Type B pancreatic cell (in vitro differentiated cells): ENCODE measurements around the gene TYR. TPM values are rescaled to one million over a fixed set of nuclear protein-coding genes. Genes with fewer than 3 reads are reported as not detected.

Experiments
- DNase-seq: peaks from one replicate; pipeline ENCODE4 v3.0.0; 2021; ENCODE audit warnings: mixed read lengths; ENCODE audit not compliant: unreplicated experiment; ENCODE audit errors: extremely low spot score
- H3K27ac Mint-ChIP-seq: 2 replicates; pipeline ENCODE4 v1.8.0; 2021; ENCODE audit warnings: mild to moderate bottlenecking, mixed read lengths
- H3K27me3 Mint-ChIP-seq: 2 replicates; pipeline ENCODE4 v1.8.0; 2021; ENCODE audit warnings: mixed read lengths
- H3K36me3 Mint-ChIP-seq: 2 replicates; pipeline ENCODE4 v1.8.0; 2021; ENCODE audit warnings: mixed read lengths
- H3K4me1 Mint-ChIP-seq: one replicate; pipeline ENCODE4 v1.8.0; 2021; ENCODE audit warnings: mixed read lengths; ENCODE audit not compliant: unreplicated experiment
- H3K4me3 Mint-ChIP-seq: 2 replicates; pipeline ENCODE4 v1.8.0; 2021; ENCODE audit warnings: mild to moderate bottlenecking, mixed read lengths
- H3K9me3 Mint-ChIP-seq: 2 replicates; pipeline ENCODE4 v1.8.0; 2021; ENCODE audit warnings: mixed read lengths
- long read RNA-seq: library from polyadenylated mRNA; unstranded; transcript quantifications from one replicate; pipeline ENCODE4 v2.0.0, GENCODE V29; 2020
- total RNA-seq: library from RNA; stranded (reverse); gene quantifications from 2 replicates; pipeline ENCODE4 v1.2.1, GENCODE V29; 2021; ENCODE audit warnings: low replicate concordance
- TF ChIP-seq, protein P1 (sequence below): fragments of 200-600 bp; sonication (generic); conservative IDR thresholded peaks from 2 replicates; pipeline ENCODE4 v1.5.0; 2021; ENCODE audit warnings: antibody characterized with exemption, mild to moderate bottlenecking

TYR gene
- total RNA-seq, result 6.2 TPM in 1 of 2 replicates, not detected in the other
- long read RNA-seq, result 0 reads

DNA sequence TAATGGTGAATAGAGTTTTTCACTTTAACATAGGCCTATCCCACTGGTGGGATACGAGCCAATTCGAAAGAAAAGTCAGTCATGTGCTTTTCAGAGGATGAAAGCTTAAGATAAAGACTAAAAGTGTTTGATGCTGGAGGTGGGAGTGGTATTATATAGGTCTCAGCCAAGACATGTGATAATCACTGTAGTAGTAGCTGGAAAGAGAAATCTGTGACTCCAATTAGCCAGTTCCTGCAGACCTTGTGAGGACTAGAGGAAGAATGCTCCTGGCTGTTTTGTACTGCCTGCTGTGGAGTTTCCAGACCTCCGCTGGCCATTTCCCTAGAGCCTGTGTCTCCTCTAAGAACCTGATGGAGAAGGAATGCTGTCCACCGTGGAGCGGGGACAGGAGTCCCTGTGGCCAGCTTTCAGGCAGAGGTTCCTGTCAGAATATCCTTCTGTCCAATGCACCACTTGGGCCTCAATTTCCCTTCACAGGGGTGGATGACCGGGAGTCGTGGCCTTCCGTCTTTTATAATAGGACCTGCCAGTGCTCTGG lies at the start of gene TYR:
TYR (plus strand) TSS at position 185 of the 541 bp plus-strand sequence; CDS start at position 264, 79 bp downstream.
- H3K4me1 Mint-ChIP-seq, result no peaks in the 10 kb centered on the region
- no peak for DNase-seq
- TF ChIP-seq, protein P1, sequence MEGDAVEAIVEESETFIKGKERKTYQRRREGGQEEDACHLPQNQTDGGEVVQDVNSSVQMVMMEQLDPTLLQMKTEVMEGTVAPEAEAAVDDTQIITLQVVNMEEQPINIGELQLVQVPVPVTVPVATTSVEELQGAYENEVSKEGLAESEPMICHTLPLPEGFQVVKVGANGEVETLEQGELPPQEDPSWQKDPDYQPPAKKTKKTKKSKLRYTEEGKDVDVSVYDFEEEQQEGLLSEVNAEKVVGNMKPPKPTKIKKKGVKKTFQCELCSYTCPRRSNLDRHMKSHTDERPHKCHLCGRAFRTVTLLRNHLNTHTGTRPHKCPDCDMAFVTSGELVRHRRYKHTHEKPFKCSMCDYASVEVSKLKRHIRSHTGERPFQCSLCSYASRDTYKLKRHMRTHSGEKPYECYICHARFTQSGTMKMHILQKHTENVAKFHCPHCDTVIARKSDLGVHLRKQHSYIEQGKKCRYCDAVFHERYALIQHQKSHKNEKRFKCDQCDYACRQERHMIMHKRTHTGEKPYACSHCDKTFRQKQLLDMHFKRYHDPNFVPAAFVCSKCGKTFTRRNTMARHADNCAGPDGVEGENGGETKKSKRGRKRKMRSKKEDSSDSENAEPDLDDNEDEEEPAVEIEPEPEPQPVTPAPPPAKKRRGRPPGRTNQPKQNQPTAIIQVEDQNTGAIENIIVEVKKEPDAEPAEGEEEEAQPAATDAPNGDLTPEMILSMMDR, result no peak
- H3K27me3 Mint-ChIP-seq, result no peaks in the 10 kb centered on the region
- no peak within 1 kb of the TSS for H3K4me3 Mint-ChIP-seq
- H3K9me3 Mint-ChIP-seq, result no peaks in the 10 kb centered on the region
- H3K36me3 Mint-ChIP-seq, result no peaks in the 10 kb centered on the region
- no peak within 1 kb of the TSS for H3K27ac Mint-ChIP-seq

GRCh38 chr11:89136606-89137005 lies 41.1 kb upstream of the TYR start:
- no peak for DNase-seq
- Mint-ChIP-seq H3K4me1 (no peaks in the 10 kb centered on the region), H3K36me3 (no peaks in the 10 kb centered on the region), H3K27ac (no peak overlapping the region), H3K27me3 (peaks cover 4% of the 10 kb centered on the region), H3K9me3 (no peaks in the 10 kb centered on the region), H3K4me3 (no peak overlapping the region)
- TF ChIP-seq, protein P1, result no peak

DNA sequence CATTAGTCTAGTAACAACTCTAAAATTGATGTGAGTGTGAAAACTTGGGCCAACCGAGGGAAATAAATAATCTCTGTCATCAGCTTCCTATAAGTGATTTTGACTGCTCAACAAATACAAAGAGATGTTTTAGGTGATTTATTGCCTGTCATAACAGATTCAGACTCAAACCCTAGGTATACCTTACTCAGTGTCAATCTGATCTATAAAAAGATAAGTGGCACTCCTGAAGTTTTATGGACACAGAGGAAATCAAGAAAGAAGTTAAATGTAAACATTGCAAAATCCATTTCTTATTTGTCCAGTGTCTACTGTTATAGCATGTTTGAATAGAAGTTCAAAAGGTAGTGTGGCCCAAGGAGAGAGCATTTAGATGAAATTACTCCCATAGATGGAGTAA lies 30.4 kb upstream of the TYR start:
- Mint-ChIP-seq H3K4me1 (no peaks in the 10 kb centered on the region), H3K36me3 (no peaks in the 10 kb centered on the region), H3K27me3 (peaks cover 2% of the 10 kb centered on the region), H3K4me3 (no peak overlapping the region), H3K9me3 (no peaks in the 10 kb centered on the region), H3K27ac (no peak overlapping the region)
- no peak for DNase-seq
- TF ChIP-seq, protein P1, result no peak

DNA sequence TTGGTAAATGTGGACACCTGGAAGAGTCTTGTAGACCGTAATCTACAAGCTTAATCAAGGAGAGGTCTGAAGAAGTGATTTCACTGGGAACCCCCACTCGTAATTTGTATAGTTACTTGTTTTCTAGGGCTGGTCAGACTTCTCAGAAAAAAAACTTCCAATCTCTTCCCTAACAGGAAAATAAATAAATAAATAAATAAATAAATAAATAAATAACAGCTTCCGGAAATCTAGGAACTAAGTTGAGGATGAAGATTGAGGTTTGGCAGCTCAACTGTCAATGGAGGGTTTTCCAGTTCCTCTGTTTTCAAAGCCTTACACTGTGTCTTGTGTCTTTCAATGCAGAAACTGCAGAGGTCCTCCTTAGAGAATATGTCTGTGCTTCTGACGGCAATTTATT lies 17.7 kb upstream of the TYR start:
- H3K27me3 Mint-ChIP-seq, result no peaks in the 10 kb centered on the region
- H3K36me3 Mint-ChIP-seq, result no peaks in the 10 kb centered on the region
- H3K27ac Mint-ChIP-seq, result no peak overlapping the region
- no peak overlapping the region for H3K4me3 Mint-ChIP-seq
- no peak for DNase-seq
- TF ChIP-seq, protein P1, result no peak
- no peaks in the 10 kb centered on the region for H3K4me1 Mint-ChIP-seq
- H3K9me3 Mint-ChIP-seq, result no peaks in the 10 kb centered on the region

GRCh38 chr11:89161949-89162348 lies 15.7 kb upstream of the TYR start:
- Mint-ChIP-seq H3K27me3 (no peaks in the 10 kb centered on the region), H3K36me3 (no peaks in the 10 kb centered on the region), H3K9me3 (no peaks in the 10 kb centered on the region), H3K4me1 (no peaks in the 10 kb centered on the region), H3K4me3 (no peak overlapping the region), H3K27ac (no peak overlapping the region)
- TF ChIP-seq, protein P1, result no peak
- no peak for DNase-seq

- Mint-ChIP-seq H3K4me3 (no peak overlapping the region), H3K27me3 (no peaks in the 10 kb centered on the region), H3K9me3 (no peaks in the 10 kb centered on the region), H3K36me3 (no peaks in the 10 kb centered on the region), H3K27ac (no peak overlapping the region), H3K4me1 (no peaks in the 10 kb centered on the region)
- no peak for DNase-seq
- TF ChIP-seq, protein P1, result no peak
These were observed 14.0 kb upstream of the TYR start for GRCh38 chr11:89163686-89164085.
